HG03064 (cell line): Measurements from ENCODE around the gene OR2AP1.
A peak's percentile ranks its signal among the peaks of the same experiment; 100 is the strongest.
"Not testable (repeated sequence)": the region's sequence is repeated elsewhere in the genome, so short reads cannot be mapped to it uniquely, and the experiment has no call there.

Experiments
- ATAC-seq: cut with Tn5 transposase; IDR thresholded peaks from one replicate; pipeline ENCODE4 v1.9.1; 2021; ENCODE audit warnings: low read depth; ENCODE audit not compliant: unreplicated experiment

OR2AP1 gene

DNA sequence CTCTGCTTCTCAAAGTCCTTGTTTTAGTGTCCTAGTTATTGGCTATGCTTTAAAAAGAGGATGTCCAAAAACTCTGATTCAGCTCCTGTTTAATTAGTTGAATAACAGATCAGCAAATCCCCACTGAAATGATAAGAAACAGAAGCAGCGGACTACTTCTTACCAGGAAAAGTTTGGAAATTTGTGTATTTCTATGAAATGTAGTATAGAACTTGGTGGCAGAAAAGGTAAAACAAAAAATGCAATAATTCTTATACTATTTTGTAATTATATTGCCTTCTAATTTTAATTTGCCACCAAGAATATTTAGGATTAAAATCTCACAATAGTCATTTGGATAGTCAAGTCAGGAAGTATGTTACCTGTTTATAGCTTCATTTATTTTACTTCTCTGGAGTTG is at the start of gene OR2AP1:
OR2AP1 (plus strand) TSS at position 301 of the 400 bp plus-strand sequence. CDS start 1,947 bp downstream, outside the sequence.
- ATAC-seq, result no peak

DNA sequence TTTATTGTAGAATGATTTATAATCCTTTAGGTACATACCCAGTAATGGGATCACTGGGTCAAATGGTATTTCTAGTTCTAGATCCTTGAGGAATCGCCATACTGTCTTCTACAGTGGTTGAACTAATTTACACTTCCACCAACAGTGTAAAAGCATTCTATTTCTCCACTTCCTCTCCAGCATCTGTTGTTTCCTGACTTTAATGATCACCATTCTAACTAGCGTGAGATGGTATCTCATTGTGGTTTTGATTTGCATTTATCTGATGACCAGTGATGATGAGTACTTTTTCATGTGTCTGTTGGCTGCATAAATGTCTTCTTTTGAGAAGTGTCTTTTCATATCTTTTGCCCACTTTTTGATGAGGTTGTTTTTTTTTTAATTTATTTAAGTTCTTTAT is 24.0 kb upstream of the OR2AP1 start:
- not testable (repeated sequence) for ATAC-seq

DNA sequence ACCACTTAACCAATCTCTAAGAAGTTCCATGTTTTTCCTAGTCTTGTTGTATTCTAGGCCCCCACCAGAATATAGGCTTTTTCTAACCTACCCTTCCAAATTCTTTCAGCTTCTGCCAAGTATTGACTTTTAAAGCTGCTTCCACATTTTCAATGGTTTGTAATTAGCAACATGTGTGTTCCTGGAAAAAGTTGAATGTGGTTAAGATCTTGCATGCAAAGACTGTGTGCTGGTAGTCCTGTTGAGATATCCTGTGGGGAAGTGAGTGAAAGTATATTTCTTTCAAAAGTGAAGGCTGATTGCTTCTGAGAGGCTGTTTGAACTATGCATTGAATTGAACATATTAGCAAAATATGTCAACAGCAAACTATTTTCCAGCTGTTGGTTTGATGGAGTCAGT is 23.5 kb upstream of the OR2AP1 start:
- ATAC-seq, result no peak

- no peak for ATAC-seq
These were observed 23.0 kb upstream of the OR2AP1 start, which contains the start of gene OR6C4 for GRCh38 chr12:55549302-55549701. Gene OR6C4, plus strand, starts transcription at chr12:55549602. Its CDS starts 1,625 bp downstream, at chr12:55551227.

DNA sequence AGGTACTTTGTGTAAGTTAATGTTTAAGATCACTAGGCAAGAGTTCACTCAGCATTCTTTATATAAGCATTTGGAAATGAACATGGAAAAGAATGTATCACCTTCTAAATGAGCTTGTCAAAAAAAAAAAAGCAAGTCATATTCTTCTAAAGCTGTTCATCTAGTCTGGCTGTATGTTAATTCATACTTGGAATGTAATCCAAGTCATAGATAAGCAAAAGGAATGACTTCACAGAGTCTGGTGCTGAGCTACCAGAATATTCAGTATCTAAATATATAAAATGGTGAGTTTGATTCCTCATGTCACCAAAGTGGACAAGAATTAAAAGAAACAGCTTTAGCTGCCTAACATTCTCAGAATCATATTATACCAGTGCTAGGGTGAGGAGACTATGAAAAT is 18.0 kb upstream of the OR2AP1 start:
- no peak for ATAC-seq

DNA sequence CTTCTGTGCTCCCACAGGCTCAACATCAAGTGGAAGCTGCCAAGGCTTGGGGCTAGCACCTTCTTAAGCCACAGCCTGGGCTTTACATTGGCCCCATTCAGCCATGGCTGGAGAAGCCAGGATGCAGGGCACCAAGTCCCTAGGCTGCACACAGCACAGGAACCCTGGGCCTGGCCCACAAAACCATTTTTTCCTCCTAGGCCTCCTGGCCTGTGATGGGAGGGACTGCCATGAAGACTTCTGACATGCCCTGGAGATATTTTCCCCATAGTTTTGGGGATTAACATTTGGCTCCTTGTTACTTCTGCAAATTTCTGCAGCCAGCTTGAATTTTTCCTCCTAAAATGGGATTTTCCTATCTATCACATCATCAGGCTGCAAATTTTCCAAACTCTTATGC is 2.2 kb upstream of the OR2AP1 start:
- not testable (repeated sequence) for ATAC-seq

DNA sequence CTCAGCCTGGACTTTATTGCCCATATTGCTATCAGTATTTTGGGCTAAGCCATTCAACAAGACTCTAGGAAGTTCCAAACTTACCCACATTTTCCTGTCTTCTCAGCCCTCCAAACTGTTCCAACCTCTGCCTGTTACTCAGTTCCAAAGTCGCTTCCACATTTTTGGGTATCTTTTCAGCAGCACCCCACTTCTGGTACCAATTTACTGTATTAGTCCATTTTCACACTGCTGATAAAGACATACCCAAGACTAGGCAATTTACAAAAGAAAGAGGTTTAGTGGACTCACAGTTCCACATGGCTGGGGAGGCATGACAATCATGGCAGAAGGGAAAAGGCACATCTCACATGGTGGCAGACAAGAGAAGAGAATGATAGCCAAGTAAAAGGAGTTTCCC is 1.6 kb upstream of the OR2AP1 start:
- not testable (repeated sequence) for ATAC-seq

DNA sequence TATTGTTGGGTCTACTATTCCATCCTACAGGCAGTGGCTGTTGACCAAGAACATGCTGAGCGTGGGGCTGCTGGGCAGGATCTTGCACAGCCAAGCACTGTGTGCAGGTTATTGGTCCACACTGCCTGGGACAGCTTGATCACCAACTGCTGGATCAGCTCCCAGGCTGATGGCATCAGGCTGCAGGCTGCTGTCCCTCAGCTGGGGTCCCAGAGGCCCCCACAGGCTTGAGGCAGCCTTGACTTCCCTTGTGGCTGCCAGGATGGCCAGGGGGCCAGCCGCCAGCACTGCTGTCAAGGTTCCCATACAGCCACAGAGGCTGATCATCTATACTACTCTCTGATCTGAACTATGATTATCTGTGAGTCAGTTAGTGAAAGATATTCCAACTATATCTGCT is 9.8 kb downstream of the OR2AP1 start:
- no peak for ATAC-seq

DNA sequence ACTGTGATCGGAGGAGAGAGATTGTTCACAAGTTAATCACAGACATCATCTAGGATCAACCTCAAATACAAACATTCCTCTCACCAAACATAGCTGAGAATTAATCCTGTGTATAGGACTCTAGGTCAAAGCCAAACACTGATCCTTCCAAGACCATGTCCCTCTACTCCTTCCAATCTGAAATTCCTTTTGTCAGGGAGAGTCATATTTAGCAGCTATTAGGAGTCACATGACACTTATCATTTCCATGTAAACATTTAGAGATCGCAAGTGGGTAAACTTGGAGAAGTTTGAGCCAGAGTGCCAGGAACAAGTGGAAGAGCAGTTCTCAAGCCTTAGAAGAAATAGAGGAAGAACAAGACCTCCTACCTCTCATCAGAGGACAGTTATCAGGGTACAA is 13.5 kb downstream of the OR2AP1 start:
- no peak for ATAC-seq

- not testable (repeated sequence) for ATAC-seq
These were observed 17.9 kb downstream of the OR2AP1 start for GRCh38 chr12:55590152-55590551.

DNA sequence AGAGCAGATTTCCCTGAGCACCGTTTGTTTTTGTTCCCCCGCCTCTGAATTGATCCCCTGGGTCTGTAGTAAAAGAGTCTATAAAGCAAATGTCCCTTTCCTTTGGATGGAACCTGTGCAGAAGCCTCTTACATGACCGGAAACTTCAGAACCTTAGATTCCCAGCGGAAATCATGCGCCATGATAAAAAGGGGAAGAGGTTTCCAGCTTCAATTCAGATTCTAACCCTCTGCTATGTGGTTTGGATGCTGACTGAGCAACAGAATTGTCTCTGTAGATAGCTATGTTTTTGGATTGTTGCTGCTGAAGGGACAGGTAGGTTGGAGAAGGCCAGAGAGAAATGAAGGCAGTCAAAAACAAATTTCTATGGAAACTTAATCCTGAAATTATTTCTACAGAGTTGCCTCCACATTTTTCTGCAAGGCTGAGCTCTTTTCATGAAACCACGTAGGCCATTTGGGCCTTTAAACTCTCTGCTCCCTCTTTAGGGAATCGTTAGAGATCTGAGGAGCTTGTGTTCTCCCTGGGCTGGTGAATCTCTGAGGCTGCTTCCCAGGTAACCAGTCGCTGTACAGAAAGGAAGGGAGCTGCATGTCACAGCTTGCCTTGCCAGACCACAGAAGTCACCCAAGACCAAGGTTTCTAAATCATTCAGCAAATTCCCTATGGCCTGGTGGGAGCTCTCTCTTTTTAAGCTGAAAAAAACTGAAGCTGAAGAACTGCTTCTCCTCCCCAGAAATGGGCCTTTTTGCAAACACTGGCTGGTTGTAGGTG is 35.7 kb downstream of the OR2AP1 start:
- ATAC-seq, result no peak

GRCh38 chr12:55610598-55610997 is 38.3 kb downstream of the OR2AP1 start:
- ATAC-seq, result no peak

DNA sequence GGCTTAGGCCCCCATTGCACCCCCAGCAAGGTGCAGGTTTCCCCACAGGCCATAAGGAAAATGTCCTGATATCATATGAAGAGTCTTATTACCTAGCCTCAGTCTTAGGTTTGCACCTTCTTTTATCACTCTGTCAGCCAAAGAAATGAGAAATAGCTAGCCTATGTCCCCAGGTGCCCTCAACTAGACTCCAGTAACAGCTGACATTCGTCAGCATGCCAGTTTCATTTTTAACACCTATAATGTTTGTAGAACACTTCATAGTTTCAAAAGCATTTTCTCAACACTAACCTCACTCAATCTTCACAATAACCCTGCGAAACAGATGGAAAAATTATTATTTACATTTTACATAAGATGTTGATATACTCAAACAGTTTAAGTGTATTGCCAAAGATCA is 40.4 kb downstream of the OR2AP1 start:
- ATAC-seq, result no peak

GRCh38 chr12:55614764-55615163 is 42.5 kb downstream of the OR2AP1 start:
- no peak for ATAC-seq

DNA sequence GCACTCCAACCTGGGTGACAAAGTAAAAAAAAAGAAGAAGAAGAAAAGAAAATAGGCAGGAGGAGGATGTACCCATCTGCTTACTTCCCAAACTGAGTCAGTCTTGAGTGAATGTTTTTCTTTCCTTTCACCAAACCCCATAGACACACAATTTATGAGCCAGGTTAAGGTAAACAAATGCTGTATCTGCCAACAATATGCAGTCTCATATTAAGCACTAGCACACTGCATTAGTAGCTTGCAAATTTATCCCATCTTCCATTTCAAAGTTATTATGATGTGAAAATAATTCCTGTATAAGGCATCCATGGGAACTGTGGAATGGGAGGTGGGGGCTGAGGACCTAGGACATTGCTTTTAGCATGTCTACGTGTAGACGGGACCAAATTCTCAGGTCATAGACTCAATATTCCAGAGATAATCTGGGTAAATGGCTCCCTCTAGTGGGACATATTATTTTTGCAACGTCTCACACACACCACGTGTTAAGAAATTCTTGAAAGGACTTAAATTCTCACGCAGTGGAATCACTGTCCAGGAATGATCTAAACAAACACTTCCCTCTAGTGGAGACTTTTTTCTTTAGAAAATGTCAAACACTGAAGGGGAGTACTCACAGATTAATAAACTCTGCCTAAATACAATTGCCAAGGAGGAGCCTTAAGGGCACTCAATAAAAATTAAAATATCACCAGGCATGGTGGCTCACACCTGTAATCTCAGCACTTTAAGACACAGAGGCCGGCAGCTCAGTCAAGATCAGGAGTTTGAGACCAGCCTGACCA is 47.3 kb downstream of the OR2AP1 start:
- peak; percentile 80 for ATAC-seq

DNA sequence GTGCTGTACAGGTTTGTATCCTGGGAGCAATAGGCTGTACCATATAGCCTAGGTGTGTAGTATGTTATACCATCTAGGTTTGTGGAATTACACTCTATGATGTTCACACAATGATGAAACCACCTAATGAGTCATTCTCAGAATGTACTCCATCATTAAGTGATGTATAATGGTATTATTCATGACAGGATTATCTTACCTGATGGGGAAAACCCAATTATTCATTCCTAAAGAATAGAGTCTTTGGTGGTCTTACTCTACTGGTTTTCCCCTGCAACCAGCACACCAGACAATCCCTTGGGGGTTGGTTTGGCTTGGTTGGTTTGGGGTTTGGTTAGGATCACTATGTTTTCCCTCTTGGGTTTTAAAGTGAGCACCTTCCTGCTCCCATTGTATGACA is 51.8 kb downstream of the OR2AP1 start:
- ATAC-seq, result peak; percentile 45
